Caco-2 (cell line): ENCODE measurements around the gene SLC6A7. TPM values are rescaled to one million over a fixed set of nuclear protein-coding genes. Genes with fewer than 3 reads are reported as not detected.

Experiments used
- BruUV-seq: library from RNA; stranded (reverse); fragments of 400-500 nt; replicated peaks from 2 replicates; lab custom pipeline; 2021; lab: Mats Ljungman, UMichigan
- CTCF ChIA-PET: fragments of 300-600 bp; sonication (Branson Sonifier 250); formaldehyde crosslinking; loops from one replicate; lab custom pipeline; 2022; ENCODE audit warnings: antibody characterized with exemption; lab: Charles Lee
- POLR2A ChIA-PET: fragments of 300-600 bp; sonication (Branson Sonifier 250); formaldehyde crosslinking; loops from one replicate; lab custom pipeline; 2022; ENCODE audit warnings: antibody characterized with exemption; lab: Charles Lee
- DNase-seq, 2 experiments: peaks; one replicate each; pipeline versions ENCODE4 v3.0.0 to v3.0.0-alpha.2; 2020 to 2022
- H3K27me3 ChIP-seq: replicated peaks from 2 replicates; pipeline ENCODE4 v1.6.0; 2011; ENCODE audit warnings: low read length; ENCODE audit not compliant: control insufficient read depth, insufficient read depth
- H3K36me3 ChIP-seq: 2 replicates; pipeline ENCODE4 v1.5.1; 2011; ENCODE audit warnings: low read length; ENCODE audit not compliant: control insufficient read depth, insufficient read depth
- H3K4me1 ChIP-seq: fragments of 250-450 bp; sonication (Bioruptor Pico); 2 replicates; pipeline ENCODE4 v1.5.1; 2020; ENCODE audit warnings: mild to moderate bottlenecking
- H3K4me3 ChIP-seq: 2 replicates; pipeline ENCODE4 v1.5.1; 2011; ENCODE audit warnings: low read depth, mild to moderate bottlenecking, control low read depth, low read length
- H3K9me3 ChIP-seq: fragments of 250-450 bp; sonication (Bioruptor Pico); 2 replicates; pipeline ENCODE4 v1.5.1; 2020; ENCODE audit warnings: mild to moderate bottlenecking, moderate library complexity
- H3K27ac Mint-ChIP-seq: one replicate; pipeline ENCODE4 v1.8.0; 2022; ENCODE audit warnings: mixed read lengths; ENCODE audit not compliant: unreplicated experiment
- H3K27me3 Mint-ChIP-seq: one replicate; pipeline ENCODE4 v1.8.0; 2022; ENCODE audit warnings: mixed read lengths; ENCODE audit not compliant: insufficient read depth, unreplicated experiment
- H3K36me3 Mint-ChIP-seq: one replicate; pipeline ENCODE4 v1.8.0; 2022; ENCODE audit warnings: mild to moderate bottlenecking, mixed read lengths; ENCODE audit not compliant: insufficient read depth, unreplicated experiment
- H3K4me1 Mint-ChIP-seq: one replicate; pipeline ENCODE4 v1.8.0; 2022; ENCODE audit warnings: low read depth, mixed read lengths; ENCODE audit not compliant: unreplicated experiment
- H3K4me3 Mint-ChIP-seq: one replicate; pipeline ENCODE4 v1.8.0; 2022; ENCODE audit warnings: mild to moderate bottlenecking, moderate library complexity, mixed read lengths; ENCODE audit not compliant: unreplicated experiment
- H3K9me3 Mint-ChIP-seq: one replicate; pipeline ENCODE4 v1.8.0; 2022; ENCODE audit warnings: mixed read lengths; ENCODE audit not compliant: unreplicated experiment
- CTCF ChIP-seq, 2 experiments: fragments of 200-600 bp in 1 of 2; IDR thresholded peaks; 1 replicate in 1 of 2; 2 replicates in 1 of 2; pipeline versions ENCODE4 v1.5.1 to v1.8.0; 2011 to 2022; ENCODE audit warnings: antibody characterized with exemption in 1 of 2, control low read depth in 1 of 2, inconsistent platforms in 1 of 2, low read depth in 1 of 2, low read length in 1 of 2, mild to moderate bottlenecking in 1 of 2, moderate library complexity in 1 of 2; ENCODE audit not compliant: insufficient read depth in 1 of 2, severe bottlenecking in 1 of 2, unreplicated experiment in 1 of 2
- intact Hi-C: fragments of 100-400 bp; cut with micrococcal nuclease; formaldehyde crosslinking; loops from one replicate; pipeline ENCODE4 v1.10.0; 2022; ENCODE audit not compliant: unreplicated experiment
- total RNA-seq: library from RNA; stranded (reverse); gene quantifications from 2 replicates; pipeline ENCODE4 v1.2.3, GENCODE V29; 2022

SLC6A7 gene
- total RNA-seq, 1 experiment from 2014 or later = not detected

DNA sequence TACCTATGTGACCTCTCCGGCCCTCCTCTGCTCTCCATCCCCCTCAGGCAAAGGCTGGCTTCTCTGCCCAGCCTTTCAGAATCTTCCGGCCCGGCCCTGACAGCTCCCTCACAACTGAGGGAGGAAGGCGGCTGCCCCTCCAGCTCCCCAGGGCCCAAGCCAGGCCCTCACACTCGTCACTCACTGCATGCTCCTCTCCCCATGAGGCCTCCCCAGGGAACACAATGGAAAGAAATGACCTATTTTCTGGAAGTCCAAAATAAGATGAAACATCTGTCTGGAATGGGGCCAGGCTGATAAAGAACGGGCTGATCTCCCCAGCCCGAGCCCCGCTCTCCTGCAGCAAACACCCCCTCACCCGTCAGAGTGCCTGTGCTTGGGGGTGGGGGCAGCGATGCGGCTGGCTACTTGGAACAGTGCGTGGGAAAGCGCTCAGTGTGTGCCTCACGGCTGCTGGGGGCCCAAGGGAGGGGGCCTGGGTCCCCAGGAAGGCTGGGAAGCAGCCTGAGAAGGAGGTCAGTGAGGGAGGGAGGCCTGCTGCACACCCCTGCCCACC, 45.5 kb upstream of the SLC6A7 start:
- no peak for TF ChIP-seq CTCF (IDR thresholded peaks at IDR 0.05; ENCODE audit: insufficient read depth in 1 of 2, low read depth in 1 of 2, low read length in 1 of 2, severe bottlenecking in 1 of 2, unreplicated experiment in 1 of 2)
- H3K36me3 ChIP-seq = no peaks in the 10 kb centered on the region
- Mint-ChIP-seq H3K9me3 (no peaks in the 10 kb centered on the region), H3K4me3 (peak overlapping the region; percentile 4), H3K36me3 (peaks cover 6% of the 10 kb centered on the region), H3K27me3 (no peaks in the 10 kb centered on the region), H3K27ac (peak overlapping the region; percentile 92), H3K4me1 (peaks cover 65% of the 10 kb centered on the region)
- no peak overlapping the region for H3K4me3 ChIP-seq
- peaks cover 67% of the 10 kb centered on the region for H3K4me1 ChIP-seq
- intact Hi-C loops = no loop called here
- BruUV-seq = no TSS peak
- DNase-seq = no peak
- H3K9me3 ChIP-seq = 0 out of 2 replicates have a peak, but pooled peaks cover 2% of the 10 kb centered on the region
- ChIA-PET CTCF (no interaction called here), POLR2A (no interaction called here)
- H3K27me3 ChIP-seq = no peaks in the 10 kb centered on the region

DNA sequence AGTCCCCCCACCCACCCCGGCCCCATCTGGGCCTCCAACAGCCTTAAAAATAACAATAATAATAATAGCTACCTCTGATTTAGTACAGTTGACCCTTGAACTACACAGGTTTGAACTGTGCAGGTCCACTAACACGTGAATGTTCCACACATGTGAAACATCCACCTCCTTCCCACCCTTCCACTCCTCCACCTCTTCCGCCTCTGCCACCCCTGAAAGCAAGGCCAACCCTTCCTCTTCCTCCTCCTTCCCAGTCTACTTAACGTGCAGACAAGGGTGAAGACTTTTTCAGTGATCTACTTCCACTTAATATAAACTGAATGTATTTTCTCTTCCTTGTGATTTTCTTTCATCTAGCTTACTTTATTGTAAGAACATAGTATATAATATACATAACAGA, 45.0 kb upstream of the SLC6A7 start:
- no peak for DNase-seq
- POLR2A ChIA-PET = no interaction called here
- H3K9me3 Mint-ChIP-seq = no peaks in the 10 kb centered on the region
- H3K27me3 ChIP-seq = no peaks in the 10 kb centered on the region
- no peaks in the 10 kb centered on the region for H3K36me3 ChIP-seq
- H3K36me3 Mint-ChIP-seq = peaks cover 6% of the 10 kb centered on the region
- H3K4me1 Mint-ChIP-seq = peaks cover 62% of the 10 kb centered on the region
- H3K27me3 Mint-ChIP-seq = no peaks in the 10 kb centered on the region
- intact Hi-C loops = no loop called here
- H3K27ac Mint-ChIP-seq = peak overlapping the region; percentile 92
- H3K4me3 ChIP-seq = no peak overlapping the region
- CTCF ChIA-PET = no interaction called here
- BruUV-seq = no TSS peak
- TF ChIP-seq CTCF (IDR thresholded peaks at IDR 0.05; ENCODE audit: insufficient read depth in 1 of 2, low read depth in 1 of 2, low read length in 1 of 2, severe bottlenecking in 1 of 2, unreplicated experiment in 1 of 2) = no peak
- H3K4me1 ChIP-seq = peaks cover 66% of the 10 kb centered on the region
- no peak overlapping the region for H3K4me3 Mint-ChIP-seq
- H3K9me3 ChIP-seq = 0 out of 2 replicates have a peak, but pooled peaks cover 2% of the 10 kb centered on the region

DNA sequence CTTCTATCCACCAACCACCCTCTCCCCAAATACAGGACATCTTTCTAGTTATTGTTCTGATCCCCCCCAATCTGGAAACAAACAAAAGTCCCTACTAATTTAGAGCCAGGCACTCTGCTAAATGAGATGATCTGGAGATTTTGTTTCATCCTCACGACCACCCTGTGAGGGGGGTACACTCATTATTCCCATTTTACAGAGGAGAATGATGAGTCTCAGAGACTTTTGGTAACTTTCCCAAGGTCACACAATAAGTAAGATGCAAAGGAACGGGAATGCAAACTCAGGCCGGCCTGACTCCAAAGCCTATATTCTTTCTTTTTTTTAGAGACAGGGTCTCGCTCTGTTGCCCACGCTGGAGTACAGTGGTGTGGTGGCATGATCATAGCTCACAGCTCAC, 43.6 kb upstream of the SLC6A7 start:
- Mint-ChIP-seq H3K27me3 (no peaks in the 10 kb centered on the region), H3K9me3 (no peaks in the 10 kb centered on the region), H3K27ac (peak overlapping the region; percentile 41), H3K4me3 (no peak overlapping the region), H3K4me1 (peaks cover 50% of the 10 kb centered on the region), H3K36me3 (peaks cover 6% of the 10 kb centered on the region)
- no peak overlapping the region for H3K4me3 ChIP-seq
- no peaks in the 10 kb centered on the region for H3K27me3 ChIP-seq
- BruUV-seq = no TSS peak
- H3K4me1 ChIP-seq = peaks cover 52% of the 10 kb centered on the region
- H3K36me3 ChIP-seq = no peaks in the 10 kb centered on the region
- intact Hi-C loops = no loop called here
- ChIA-PET CTCF (interaction anchor here (1.1 to 1.6 kb wide), 2 partner anchors 12 to 16 kb away, joined by 3 to 4 read pairs; no protein-coding TSS in a partner anchor), POLR2A (interaction anchor here (0.6 kb wide), 1 partner anchor 18 kb away, joined by 3 read pairs; no protein-coding TSS in a partner anchor)
- no peak for DNase-seq
- TF ChIP-seq CTCF (IDR thresholded peaks at IDR 0.05; ENCODE audit: insufficient read depth in 1 of 2, low read depth in 1 of 2, low read length in 1 of 2, severe bottlenecking in 1 of 2, unreplicated experiment in 1 of 2) = no peak
- H3K9me3 ChIP-seq = 0 out of 2 replicates have a peak, but pooled peaks cover 2% of the 10 kb centered on the region
